B cell (primary cell): ENCODE results near the gene TXNRD3. TPM values are rescaled to one million over a fixed set of nuclear protein-coding genes. Genes with fewer than 3 reads are reported as not detected.

Source experiments
- ATAC-seq: fragments of 200-7000 bp; cut with Tn5 transposase; one replicate; pipeline ENCODE4 v1.10.0; 2021; ENCODE audit warnings: low read depth, mild to moderate bottlenecking, moderate number of reproducible peaks, moderate library complexity
- CTCF ChIA-PET: fragments of 350-600 bp; sonication (Branson Sonifier 250); formaldehyde crosslinking; loops from one replicate; lab custom pipeline; 2021; ENCODE audit warnings: antibody characterized with exemption, inconsistent platforms; lab: Charles Lee
- POLR2A ChIA-PET: fragments of 350-600 bp; sonication (Branson Sonifier 250); formaldehyde crosslinking; loops from one replicate; lab custom pipeline; 2021; ENCODE audit warnings: antibody characterized with exemption; lab: Charles Lee
- DNase-seq: peaks from one replicate; pipeline ENCODE4 v3.0.0; 2013
- H2AFZ ChIP-seq: 2 replicates; pipeline ENCODE4 v1.6.1; 2012; ENCODE audit warnings: mild to moderate bottlenecking, low read depth, low read length; ENCODE audit not compliant: insufficient read depth, poor library complexity, severe bottlenecking
- H3K27ac ChIP-seq, 2 donors: 1 replicate in 1 of 2; 2 replicates in 1 of 2; pipeline ENCODE4 v1.5.1; 2012 to 2013; ENCODE audit warnings: low read length in 2 of 2, mild to moderate bottlenecking in 2 of 2, moderate library complexity in 1 of 2
- H3K27me3 ChIP-seq, 4 experiments: fragments of 200-600 bp in 1 of 4; sonication (generic) in 1 of 4; replicated peaks in 1 of 4; 1 replicate in 2 of 4; 2 replicates in 2 of 4; pipeline versions ENCODE4 v1.6.1 to v1.7.0; 2013 to 2016; ENCODE audit warnings: low read length in 3 of 4, mild to moderate bottlenecking in 2 of 4, mixed read lengths in 1 of 4, moderate library complexity in 1 of 4; ENCODE audit not compliant: insufficient read depth in 4 of 4, control insufficient read depth in 3 of 4; ENCODE audit errors: control extremely low read depth in 1 of 4
- H3K36me3 ChIP-seq, 2 experiments: replicated peaks in 1 of 2; 1 replicate in 1 of 2; 2 replicates in 1 of 2; pipeline versions ENCODE4 v1.6.1 to v1.7.1; 2013; ENCODE audit warnings: low read length in 1 of 2; ENCODE audit not compliant: insufficient read depth in 2 of 2, control insufficient read depth in 1 of 2; ENCODE audit errors: control extremely low read depth in 1 of 2, extremely low read depth in 1 of 2
- H3K4me1 ChIP-seq, 2 donors: fragments of 200-600 bp in 1 of 2; sonication (generic) in 1 of 2; 1 replicate in 1 of 2; 2 replicates in 1 of 2; pipeline versions ENCODE4 v1.5.1 to v1.6.1; 2013 to 2017; ENCODE audit warnings: low read length in 2 of 2; ENCODE audit not compliant: control insufficient read depth in 2 of 2, insufficient read depth in 2 of 2
- H3K4me2 ChIP-seq: replicated peaks from 2 replicates; pipeline ENCODE3; 2012; ENCODE audit warnings: mild to moderate bottlenecking, low read depth, low read length; ENCODE audit not compliant: poor library complexity, severe bottlenecking
- H3K4me3 ChIP-seq, 5 experiments: fragments of 200-600 bp in 1 of 5; sonication (generic) in 1 of 5; 1 replicate in 3 of 5; 2 replicates in 2 of 5; pipeline versions ENCODE4 v1.5.1 to v1.7.0; 2011 to 2016; ENCODE audit warnings: low read length in 4 of 5, mild to moderate bottlenecking in 4 of 5, low read depth in 2 of 5, control low read depth in 1 of 5, moderate library complexity in 1 of 5; ENCODE audit not compliant: insufficient read depth in 1 of 5; ENCODE audit errors: control extremely low read depth in 1 of 5, extremely low read depth in 1 of 5
- H3K79me2 ChIP-seq: fragments of 200-600 bp; sonication (generic); one replicate; pipeline ENCODE4 v1.6.0; 2016; ENCODE audit warnings: low read length; ENCODE audit not compliant: control insufficient read depth, insufficient read depth
- H3K9ac ChIP-seq: fragments of 200-600 bp; sonication (generic); 2 replicates; pipeline ENCODE4 v1.6.1; 2017; ENCODE audit warnings: mild to moderate bottlenecking, low read length, moderate library complexity
- H3K9me3 ChIP-seq, 3 donors: one replicate each; pipeline versions ENCODE4 v1.6.1 to v1.7.1; 2013; ENCODE audit warnings: low read length in 2 of 3; ENCODE audit not compliant: control insufficient read depth in 2 of 3, insufficient read depth in 1 of 3; ENCODE audit errors: control extremely low read depth in 1 of 3
- H4K20me1 ChIP-seq: 2 replicates; pipeline ENCODE4 v1.6.0; 2012; ENCODE audit warnings: mild to moderate bottlenecking, low read length; ENCODE audit not compliant: insufficient read depth, control insufficient read depth, poor library complexity, severe bottlenecking
- H3K27ac Mint-ChIP-seq: one replicate; pipeline ENCODE4 v1.8.0; 2021; ENCODE audit warnings: mixed read lengths
- H3K27me3 Mint-ChIP-seq: one replicate; pipeline ENCODE4 v1.8.0; 2021; ENCODE audit warnings: mixed read lengths
- H3K4me1 Mint-ChIP-seq: one replicate; pipeline ENCODE4 v1.8.0; 2021; ENCODE audit warnings: mixed read lengths
- H3K4me3 Mint-ChIP-seq: one replicate; pipeline ENCODE4 v1.8.0; 2021; ENCODE audit warnings: mixed read lengths
- H3K9me3 Mint-ChIP-seq: one replicate; pipeline ENCODE4 v1.8.0; 2022; ENCODE audit warnings: mixed read lengths; ENCODE audit not compliant: insufficient read depth
- EZH2 ChIP-seq: IDR thresholded peaks from 2 replicates; pipeline ENCODE4 v1.6.1; 2012; ENCODE audit warnings: borderline replicate concordance, low read depth, mild to moderate bottlenecking, moderate library complexity, low read length; ENCODE audit not compliant: insufficient read depth, poor library complexity, severe bottlenecking
- WGBS: methylation state at CpG from one replicate; pipeline ENCODE4 v1.1.5; 2013; ENCODE audit warnings: missing lambda C conversion rate; ENCODE audit not compliant: insufficient coverage; 5-methylcytosine and 5-hydroxymethylcytosine counted together
- intact Hi-C: fragments of 100-400 bp; cut with micrococcal nuclease; formaldehyde crosslinking; loops from one replicate; pipeline ENCODE4 v1.10.0; 2022
- polyA plus RNA-seq: library from polyadenylated mRNA; depleted of rRNA; stranded (reverse); fragments of >200 nt; gene quantifications from 2 replicates; pipeline ENCODE4 v1.2.3, GENCODE V29; 2012
- total RNA-seq, 2 donors: library from RNA; stranded (reverse); fragments of 120-200 nt in 1 of 2; gene quantifications; 1 replicate in 1 of 2; 2 replicates in 1 of 2; pipeline versions ENCODE4 v1.2.3 to v1.2.4, GENCODE V29; 2013 to 2022
- TF ChIP-seq, protein P1 (sequence below): fragments of 200-600 bp; IDR thresholded peaks from one replicate; pipeline ENCODE4 v1.8.0; 2022; ENCODE audit warnings: antibody characterized with exemption, mild to moderate bottlenecking

Gene TXNRD3
- total and polyA plus RNA-seq, 2 donors (not counting 1 experiment from before 2014, with no cell fraction given) = 0.15 to 0.99 TPM

GRCh38 chr3:126699011-126699410 is 44.1 kb upstream of the TXNRD3 start:
- no peak overlapping the region for H3K9ac ChIP-seq
- H3K4me1 Mint-ChIP-seq = peaks cover 9% of the 10 kb centered on the region
- POLR2A ChIA-PET = no interaction called here
- no peaks in the 10 kb centered on the region for H3K36me3 ChIP-seq
- no peak overlapping the region for H3K4me3 Mint-ChIP-seq
- intact Hi-C loops = no loop called here
- H3K79me2 ChIP-seq = no peaks in the 10 kb centered on the region
- H3K4me1 ChIP-seq = peaks cover 5 to 6% of the 10 kb centered on the region in 2 donors
- no peak overlapping the region for H3K27ac ChIP-seq
- peaks cover 67% of the 10 kb centered on the region for H3K27me3 Mint-ChIP-seq
- H4K20me1 ChIP-seq = no peaks in the 10 kb centered on the region
- CTCF ChIA-PET = interaction anchor here (0.6 kb wide), 1 partner anchor 1226 kb away, joined by 3 read pairs; no protein-coding TSS in a partner anchor
- H3K9me3 ChIP-seq = peaks cover 0 to under 1% (median 0%) of the 10 kb centered on the region in 3 donors
- DNase-seq (no peak), ATAC-seq (no peak)
- no peak overlapping the region for H3K27ac Mint-ChIP-seq
- WGBS = 95% methylated on average over 4 of the region's 7 CpGs
- H3K4me3 ChIP-seq = no peak overlapping the region
- H2AFZ ChIP-seq = no peak overlapping the region
- no peak for TF ChIP-seq EZH2
- TF ChIP-seq, protein P1, sequence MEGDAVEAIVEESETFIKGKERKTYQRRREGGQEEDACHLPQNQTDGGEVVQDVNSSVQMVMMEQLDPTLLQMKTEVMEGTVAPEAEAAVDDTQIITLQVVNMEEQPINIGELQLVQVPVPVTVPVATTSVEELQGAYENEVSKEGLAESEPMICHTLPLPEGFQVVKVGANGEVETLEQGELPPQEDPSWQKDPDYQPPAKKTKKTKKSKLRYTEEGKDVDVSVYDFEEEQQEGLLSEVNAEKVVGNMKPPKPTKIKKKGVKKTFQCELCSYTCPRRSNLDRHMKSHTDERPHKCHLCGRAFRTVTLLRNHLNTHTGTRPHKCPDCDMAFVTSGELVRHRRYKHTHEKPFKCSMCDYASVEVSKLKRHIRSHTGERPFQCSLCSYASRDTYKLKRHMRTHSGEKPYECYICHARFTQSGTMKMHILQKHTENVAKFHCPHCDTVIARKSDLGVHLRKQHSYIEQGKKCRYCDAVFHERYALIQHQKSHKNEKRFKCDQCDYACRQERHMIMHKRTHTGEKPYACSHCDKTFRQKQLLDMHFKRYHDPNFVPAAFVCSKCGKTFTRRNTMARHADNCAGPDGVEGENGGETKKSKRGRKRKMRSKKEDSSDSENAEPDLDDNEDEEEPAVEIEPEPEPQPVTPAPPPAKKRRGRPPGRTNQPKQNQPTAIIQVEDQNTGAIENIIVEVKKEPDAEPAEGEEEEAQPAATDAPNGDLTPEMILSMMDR = no peak
- peaks cover 0 to 20% (median 8%) of the 10 kb centered on the region in 4 experiments for H3K27me3 ChIP-seq
- no peak overlapping the region for H3K4me2 ChIP-seq
- no peaks in the 10 kb centered on the region for H3K9me3 Mint-ChIP-seq

DNA sequence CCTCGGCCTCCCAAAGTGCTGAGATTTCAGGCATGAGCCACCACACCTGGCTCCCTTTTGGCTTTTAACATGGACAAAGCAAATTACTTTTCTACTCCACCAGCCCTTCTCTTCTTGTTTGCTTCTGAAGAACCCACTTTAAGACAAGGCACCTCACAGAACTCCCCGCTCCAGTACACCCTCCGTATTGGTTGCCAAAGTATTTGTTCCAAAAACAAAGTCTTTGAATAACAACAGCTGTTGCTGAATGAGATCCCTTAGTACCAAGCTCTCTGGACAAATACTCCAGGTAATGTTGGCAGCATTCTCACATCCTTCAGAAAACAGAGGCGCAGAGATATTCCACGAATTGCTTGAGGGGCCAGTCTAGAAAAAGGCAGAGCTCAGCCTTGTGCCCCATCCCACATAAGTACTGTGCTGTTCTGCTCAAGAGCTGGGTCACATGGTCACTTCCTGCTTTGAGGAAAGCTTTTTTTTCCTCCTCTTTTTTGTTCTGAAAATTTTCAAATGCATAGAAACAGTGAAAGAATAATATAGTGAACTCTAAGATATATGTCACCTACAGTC is 41.9 kb upstream of the TXNRD3 start:
- H3K36me3 ChIP-seq = no peaks in the 10 kb centered on the region
- TF ChIP-seq, protein P1 = no peak
- TF ChIP-seq EZH2 = no peak
- H3K4me1 Mint-ChIP-seq = no peaks in the 10 kb centered on the region
- no peaks in the 10 kb centered on the region for H4K20me1 ChIP-seq
- H3K79me2 ChIP-seq = no peaks in the 10 kb centered on the region
- no peak overlapping the region for H3K4me2 ChIP-seq
- H3K27ac ChIP-seq = no peak overlapping the region
- no peaks in the 10 kb centered on the region for H3K9me3 Mint-ChIP-seq
- no peak overlapping the region for H3K4me3 Mint-ChIP-seq
- H3K27me3 ChIP-seq = peaks cover 0 to 21% (median 14%) of the 10 kb centered on the region in 4 experiments
- H3K27ac Mint-ChIP-seq = no peak overlapping the region
- H3K9ac ChIP-seq = no peak overlapping the region
- H3K9me3 ChIP-seq = peaks cover 0 to 2% (median 0%) of the 10 kb centered on the region in 3 donors
- DNase-seq (no peak), ATAC-seq (no peak)
- 91% methylated on average over 5 of the region's 5 CpGs for WGBS
- ChIA-PET CTCF (no interaction called here), POLR2A (no interaction called here)
- intact Hi-C loops = no loop called here
- no peak overlapping the region for H2AFZ ChIP-seq
- H3K4me3 ChIP-seq = no peak overlapping the region
- H3K27me3 Mint-ChIP-seq = peaks cover 59% of the 10 kb centered on the region
- no peaks in the 10 kb centered on the region for H3K4me1 ChIP-seq
